Measurements from ENCODE around the gene IL17RA.

The IL17RA gene

GRCh38 chr22:17157714-17158113 lies 72.9 kb downstream of the IL17RA start:
- Histone ChIP-seq H3K4me3 (ENCODE audit: low read depth in 1 of 2, low read length in 1 of 2) (peak overlapping the region in 1 of 2 experiments; percentile 94), H3K4me1 (ENCODE audit: control insufficient read depth in 1 of 2, insufficient read depth in 1 of 2, low read depth in 1 of 2, low read length in 1 of 2) (peaks cover 20 to 27% of the 10 kb centered on the region in 2 experiments), H3K36me3 (no peaks in the 10 kb centered on the region), H3K27me3 (no peaks in the 10 kb centered on the region), H3K9me3 (no peaks in the 10 kb centered on the region), H3K27ac (no peak overlapping the region)
- no peak for TF ChIP-seq CTCF (IDR thresholded peaks at IDR 0.05)

GRCh38 chr22:17158176-17158567 lies 73.4 kb downstream of the IL17RA start:
- Histone ChIP-seq H3K36me3 (no peaks in the 10 kb centered on the region), H3K4me1 (ENCODE audit: control insufficient read depth in 1 of 2, insufficient read depth in 1 of 2, low read depth in 1 of 2, low read length in 1 of 2) (peaks cover 20 to 27% of the 10 kb centered on the region in 2 experiments), H3K27me3 (no peaks in the 10 kb centered on the region), H3K27ac (peak overlapping the region; percentile 64), H3K9me3 (no peaks in the 10 kb centered on the region), H3K4me3 (ENCODE audit: low read depth in 1 of 2, low read length in 1 of 2) (peak overlapping the region; percentile 86 to 94)
- TF ChIP-seq CTCF (IDR thresholded peaks at IDR 0.05), result no peak

GRCh38 chr22:17158568-17159503 lies 74.0 kb downstream of the IL17RA start, which contains the start of gene HDHD5:
HDHD5 (minus strand) TSS chr22:17159277; CDS start chr22:17159251, 26 bp downstream.
- Histone ChIP-seq H3K4me1 (ENCODE audit: control insufficient read depth in 1 of 2, insufficient read depth in 1 of 2, low read depth in 1 of 2, low read length in 1 of 2) (peaks cover 20 to 27% of the 10 kb centered on the region in 2 experiments), H3K4me3 (ENCODE audit: low read depth in 1 of 2, low read length in 1 of 2) (peak within 1 kb of the TSS; percentile 86 to 94), H3K27me3 (no peaks in the 10 kb centered on the region), H3K9me3 (no peaks in the 10 kb centered on the region), H3K36me3 (no peaks in the 10 kb centered on the region), H3K27ac (peak within 1 kb of the TSS; percentile 64)
- TF ChIP-seq CTCF (IDR thresholded peaks at IDR 0.05), result peak; percentile 17

GRCh38 chr22:17159504-17159951 lies 74.7 kb downstream of the IL17RA start:
- TF ChIP-seq CTCF (IDR thresholded peaks at IDR 0.05), result no peak
- H3K4me1 ChIP-seq (ENCODE audit: control insufficient read depth in 1 of 2, insufficient read depth in 1 of 2, low read depth in 1 of 2, low read length in 1 of 2), result peaks cover 20 to 27% of the 10 kb centered on the region in 2 experiments

GRCh38 chr22:17161991-17162390 lies 77.2 kb downstream of the IL17RA start:
- Histone ChIP-seq H3K4me3 (ENCODE audit: low read depth in 1 of 2, low read length in 1 of 2) (no peak overlapping the region), H3K27me3 (no peaks in the 10 kb centered on the region)
- TF ChIP-seq CTCF (IDR thresholded peaks at IDR 0.05), result no peak

More at GRCh38 chr22:17159504-17159951, 74.7 kb downstream of the IL17RA start:
- H3K27me3 ChIP-seq, result no peaks in the 10 kb centered on the region
- H3K27ac ChIP-seq, result peak overlapping the region; percentile 64
- no peaks in the 10 kb centered on the region for H3K9me3 ChIP-seq
- peak overlapping the region; percentile 86 to 94 for H3K4me3 ChIP-seq (ENCODE audit: low read depth in 1 of 2, low read length in 1 of 2)
- H3K36me3 ChIP-seq, result no peaks in the 10 kb centered on the region

More at GRCh38 chr22:17161991-17162390, 77.2 kb downstream of the IL17RA start:
- Histone ChIP-seq H3K9me3 (no peaks in the 10 kb centered on the region), H3K4me1 (ENCODE audit: control insufficient read depth in 1 of 2, insufficient read depth in 1 of 2, low read depth in 1 of 2, low read length in 1 of 2) (peaks cover 20 to 22% of the 10 kb centered on the region in 2 experiments), H3K27ac (no peak overlapping the region), H3K36me3 (no peaks in the 10 kb centered on the region)

Measured in neutrophil (primary cell).